HG02938 (cell line): Measurements from ENCODE around the gene ALDH9A1.
"Not testable (repeated sequence)": the region's sequence is repeated elsewhere in the genome, so short reads cannot be mapped to it uniquely, and the experiment has no call there.

Source experiments
- ATAC-seq: cut with Tn5 transposase; IDR thresholded peaks from one replicate; pipeline ENCODE4 v1.9.1; 2021; ENCODE audit warnings: mild to moderate bottlenecking, moderate library complexity; ENCODE audit not compliant: unreplicated experiment

ALDH9A1 gene

DNA sequence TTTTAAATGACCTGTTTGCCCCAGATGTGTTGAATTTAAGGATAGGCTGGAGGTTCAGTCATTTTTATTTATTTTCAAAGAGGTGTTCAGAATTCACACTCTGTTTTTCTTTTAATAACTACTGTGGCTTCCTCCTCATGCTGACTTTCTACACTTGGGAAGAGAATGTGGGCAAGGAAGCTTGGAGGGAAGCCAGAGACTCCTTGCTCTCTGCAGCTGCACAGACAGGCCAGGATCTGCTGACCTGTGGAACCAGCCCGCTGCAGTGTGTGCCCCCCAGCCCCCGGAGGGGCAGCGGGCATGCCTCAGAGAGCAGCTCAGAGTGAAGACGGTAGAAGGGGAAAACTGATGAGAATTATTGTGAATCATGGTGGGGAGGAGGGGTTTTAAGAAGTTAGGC, 50.4 kb downstream of the ALDH9A1 start:
- ATAC-seq = no peak

DNA sequence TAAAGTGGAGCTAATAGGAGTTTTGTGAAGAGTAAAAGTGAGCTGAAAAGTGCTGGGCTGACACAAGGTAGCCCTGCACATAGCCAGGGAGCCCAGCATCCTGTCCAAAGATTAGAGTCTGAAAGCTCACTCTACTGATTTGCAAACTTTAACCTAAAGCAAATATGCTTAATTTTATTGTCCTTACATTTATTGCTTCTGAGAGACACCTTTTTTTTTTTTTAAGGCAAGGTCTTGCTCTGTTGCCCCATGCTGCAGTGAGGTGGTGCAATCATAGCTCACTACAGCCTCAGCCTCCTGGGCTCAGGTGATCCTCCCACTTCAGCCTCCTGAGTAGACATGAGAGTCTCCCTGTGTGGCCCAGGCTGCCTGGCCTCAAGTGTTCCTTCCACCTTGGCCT, 50.8 kb downstream of the ALDH9A1 start:
- no peak for ATAC-seq

DNA sequence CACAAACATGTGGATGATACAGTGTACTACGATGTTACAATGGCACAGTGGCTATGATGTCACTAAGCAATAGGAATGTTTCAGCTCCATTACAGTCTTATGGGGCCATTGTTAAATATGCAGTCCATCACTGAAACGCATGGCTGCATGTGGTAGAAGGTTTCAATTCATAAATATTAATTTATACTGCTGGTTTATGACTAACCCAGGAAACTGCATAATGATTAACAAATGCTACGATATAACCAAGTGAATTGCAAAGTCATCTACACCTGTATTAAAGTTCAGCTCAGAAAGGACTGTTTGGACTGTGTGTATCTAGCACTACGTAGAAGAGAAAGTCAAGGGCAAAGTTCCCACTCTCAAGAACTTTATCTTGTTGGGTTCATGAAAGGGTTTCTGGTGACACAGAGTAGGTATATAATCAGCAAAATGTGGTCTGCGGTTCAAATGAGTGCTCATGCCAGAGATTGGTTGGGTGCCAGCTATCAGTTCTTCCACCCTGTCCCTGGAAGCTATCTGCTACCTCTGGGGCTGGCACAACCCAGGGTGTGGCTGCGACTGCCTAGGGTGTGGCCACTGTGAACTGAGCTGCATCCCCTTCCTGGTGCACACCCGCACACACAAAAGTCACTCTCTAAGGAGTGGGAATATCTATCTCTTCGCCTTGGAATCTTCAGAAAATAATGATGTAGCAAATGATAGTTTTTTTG, 52.6 kb downstream of the ALDH9A1 start:
- ATAC-seq = peak; percentile 63

DNA sequence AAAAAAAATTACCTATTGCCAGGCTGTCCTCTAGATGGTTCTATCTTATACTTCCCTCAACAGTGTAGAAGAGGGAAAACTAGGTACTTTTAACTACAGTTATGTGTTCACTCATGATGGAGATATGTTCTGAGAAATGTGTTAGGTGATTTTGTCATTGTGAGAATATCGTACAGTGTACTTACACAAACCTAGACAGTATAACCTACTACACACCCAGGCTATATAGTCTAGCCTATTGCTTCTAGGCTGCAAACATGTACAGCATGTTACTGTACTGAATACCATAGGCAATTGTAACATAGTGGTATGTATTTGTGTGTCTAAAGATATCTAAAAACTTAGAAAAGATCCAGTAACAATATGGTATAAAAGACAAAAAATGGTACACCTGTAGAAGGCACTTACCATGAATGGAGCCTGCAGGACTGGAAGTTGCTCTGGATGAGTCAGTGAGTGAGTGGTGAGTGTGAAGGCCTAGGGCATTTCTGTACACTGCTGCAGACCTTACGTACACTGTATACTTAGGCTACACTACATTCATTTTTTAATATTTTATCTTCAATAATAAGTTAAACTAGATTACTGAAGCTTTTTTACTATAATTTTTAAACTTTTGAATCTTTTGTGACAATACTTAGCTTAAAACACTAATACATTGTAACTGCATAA, 54.2 kb downstream of the ALDH9A1 start:
- no peak for ATAC-seq

DNA sequence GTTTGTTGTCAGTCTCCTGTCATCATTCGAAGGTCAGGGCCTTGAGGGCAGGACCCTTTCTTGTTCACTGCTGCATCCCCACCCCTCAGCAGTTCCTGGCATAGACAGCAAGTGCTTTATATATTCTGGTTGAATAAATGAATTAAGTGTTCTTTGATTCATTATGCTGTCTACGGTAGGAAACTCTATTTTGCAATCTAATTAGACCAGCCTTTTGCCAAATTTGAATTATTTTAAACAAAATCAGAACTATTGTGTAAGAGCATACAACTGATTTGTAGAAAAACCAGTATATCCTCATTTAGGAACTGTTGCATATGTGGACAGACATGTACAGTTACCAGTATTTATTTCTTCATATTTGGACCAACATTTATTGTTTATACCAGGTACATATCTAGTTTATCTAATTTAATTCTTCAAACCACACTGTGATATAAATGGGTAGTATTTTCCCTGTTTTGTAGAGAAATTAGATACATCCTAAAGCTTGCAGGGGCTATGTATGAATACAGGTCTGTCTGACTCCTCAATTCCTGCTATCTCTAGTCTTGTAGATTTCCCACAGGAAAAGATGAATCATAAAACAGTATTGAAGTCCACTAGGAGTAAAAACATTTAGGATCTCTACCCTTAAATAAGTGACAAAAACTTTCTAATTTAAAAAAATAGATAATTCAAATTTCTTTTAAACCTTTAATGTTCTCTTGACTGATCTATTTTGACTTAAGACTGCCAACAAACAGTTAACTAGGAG, 57.0 kb downstream of the ALDH9A1 start:
- ATAC-seq = no peak

DNA sequence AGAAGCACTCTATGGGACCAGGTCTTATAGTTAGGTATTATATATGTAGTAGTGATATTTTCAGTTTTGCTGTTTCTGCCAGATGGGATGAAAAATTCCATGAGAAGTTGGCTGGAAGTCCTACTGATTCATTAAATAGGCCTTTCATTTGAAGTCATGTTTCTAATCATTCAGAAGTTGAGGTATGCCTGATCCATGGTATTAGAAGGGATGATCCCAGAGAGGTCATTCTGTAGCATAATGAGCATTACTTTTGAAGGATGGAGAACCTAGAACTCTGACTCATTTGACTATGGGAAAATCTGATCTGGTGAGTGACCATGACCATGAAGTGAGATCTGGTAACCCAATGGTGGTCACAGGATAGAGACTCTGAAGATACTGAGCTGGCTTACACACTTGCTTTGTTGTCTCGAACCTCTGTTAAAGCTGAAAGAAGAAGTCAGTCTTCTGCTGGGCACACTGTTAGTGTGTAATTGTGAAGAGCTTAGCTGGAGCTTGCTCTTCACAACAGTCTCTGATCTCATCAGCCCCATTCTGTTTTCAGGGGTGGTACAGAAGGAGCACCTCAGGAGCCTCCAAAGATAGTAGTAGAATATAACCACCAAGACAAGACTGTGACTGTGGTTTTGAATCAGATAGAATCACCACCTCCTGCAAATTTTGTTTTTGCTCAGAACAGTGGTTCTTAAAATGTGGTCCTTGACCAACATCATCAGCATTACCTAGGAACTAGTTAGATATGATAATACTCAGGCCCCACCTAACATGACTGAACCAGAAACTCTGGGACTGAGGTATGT, 58.3 kb downstream of the ALDH9A1 start:
- no peak for ATAC-seq

DNA sequence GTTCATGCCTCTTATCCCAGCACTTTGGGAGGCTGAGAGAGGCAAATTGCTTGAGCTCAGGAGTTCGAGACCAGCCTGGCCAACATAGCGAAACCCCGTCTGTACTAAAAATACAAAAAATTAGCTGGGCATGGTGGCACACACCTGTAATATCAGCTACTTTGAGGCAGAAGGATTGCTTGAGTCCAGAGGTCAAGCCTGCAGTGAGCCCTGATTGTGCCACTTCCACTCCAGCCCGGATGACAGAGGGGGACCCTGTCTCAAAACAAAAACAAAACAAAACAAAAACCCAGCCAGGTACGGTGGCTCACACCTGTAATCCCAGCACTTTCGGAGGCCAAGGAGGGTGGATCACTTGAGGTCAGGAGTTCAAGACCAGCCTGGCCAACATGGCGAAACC, 60.2 kb downstream of the ALDH9A1 start:
- ATAC-seq = not testable (repeated sequence)

DNA sequence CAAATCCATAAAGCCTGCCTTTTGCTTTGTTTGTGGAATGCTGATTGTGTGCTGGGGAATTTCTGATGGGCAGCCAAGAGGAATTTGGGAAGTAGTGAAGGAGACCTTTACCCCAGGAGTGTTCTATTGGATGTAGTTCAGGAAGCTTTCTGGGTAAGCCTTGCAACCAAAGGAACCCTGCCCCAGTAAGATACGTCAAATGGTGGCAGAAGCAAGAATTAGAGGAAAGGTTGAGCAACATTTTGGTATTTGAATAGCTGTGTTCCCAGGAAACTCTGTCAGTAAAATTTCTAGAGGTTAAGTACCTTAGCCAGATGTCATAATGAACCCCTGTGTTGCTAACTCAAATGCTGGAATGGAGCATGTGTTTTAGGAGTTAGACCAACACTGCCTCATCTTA, 60.9 kb downstream of the ALDH9A1 start:
- no peak for ATAC-seq

DNA sequence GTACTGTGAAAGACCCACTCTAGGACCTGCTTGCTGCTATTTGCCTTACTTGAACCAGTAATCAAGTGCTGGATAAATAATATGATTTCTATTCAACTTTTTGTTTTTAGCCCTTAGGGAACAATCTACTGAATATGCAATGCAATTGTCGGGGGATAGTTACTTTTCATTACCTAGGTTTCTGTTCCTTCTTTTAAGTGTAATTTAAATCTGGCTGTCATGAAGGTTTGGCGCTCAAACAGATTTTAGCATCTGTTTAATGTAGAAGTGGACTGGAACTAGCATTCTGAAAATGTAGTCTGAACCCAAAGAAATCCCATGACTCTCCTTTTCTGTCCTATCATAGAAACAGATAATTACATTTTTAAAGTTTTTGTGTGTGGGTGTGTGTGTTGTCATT, 62.5 kb downstream of the ALDH9A1 start:
- ATAC-seq = no peak

DNA sequence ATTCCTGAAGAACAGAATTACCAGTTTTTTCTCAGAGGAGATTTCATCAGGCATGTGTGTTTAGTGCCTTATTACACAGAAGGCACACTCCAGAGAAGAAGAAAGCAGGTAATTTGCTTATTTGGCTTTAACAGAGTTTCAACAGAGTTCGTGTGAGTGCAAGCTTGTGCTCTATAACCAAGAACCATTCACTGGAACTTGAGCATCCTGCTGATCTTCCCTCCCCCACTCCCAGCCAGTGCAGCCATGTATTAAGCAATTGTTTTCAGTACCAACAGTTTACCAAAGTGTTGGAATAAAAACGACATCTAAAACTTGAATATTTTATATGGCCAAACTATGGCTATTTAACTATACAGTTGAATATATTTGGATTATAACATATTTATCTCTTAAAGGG, 63.0 kb downstream of the ALDH9A1 start:
- no peak for ATAC-seq

DNA sequence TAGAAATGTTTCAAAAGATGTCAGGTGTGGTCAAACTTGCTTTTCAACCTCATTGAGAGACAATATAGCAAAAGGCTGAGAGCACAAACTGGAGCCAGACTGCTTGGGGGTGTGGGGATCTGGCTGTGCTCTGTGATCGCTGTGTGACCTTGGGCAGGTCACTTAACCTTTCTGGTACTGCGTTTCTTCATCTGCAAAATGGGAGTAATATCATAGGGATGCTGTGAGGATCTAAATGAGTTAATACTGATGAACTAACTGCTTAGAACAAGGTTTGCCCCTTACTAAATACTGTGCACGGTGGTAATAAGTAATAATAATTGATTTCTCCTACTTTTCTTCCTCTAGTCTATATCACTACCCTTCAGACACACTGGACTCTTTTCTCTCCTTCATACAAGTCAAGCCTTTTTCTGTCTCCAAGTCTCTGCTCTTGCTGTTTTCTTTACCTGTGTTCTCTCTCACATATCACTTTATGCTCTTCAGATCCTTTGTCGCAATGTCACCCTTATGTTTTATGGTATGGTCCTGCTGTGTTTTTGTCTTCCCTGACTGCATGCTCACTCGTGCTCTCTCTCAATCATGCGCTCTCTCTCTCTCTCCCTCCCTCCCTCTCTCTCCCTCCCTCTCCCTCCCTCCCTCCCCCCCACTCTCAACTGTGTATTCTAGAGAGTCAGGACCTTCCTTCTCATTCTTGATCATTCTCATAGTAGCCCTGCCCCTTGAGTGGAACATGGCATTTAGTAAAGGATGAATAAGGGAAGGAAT, 64.0 kb downstream of the ALDH9A1 start:
- no peak for ATAC-seq

DNA sequence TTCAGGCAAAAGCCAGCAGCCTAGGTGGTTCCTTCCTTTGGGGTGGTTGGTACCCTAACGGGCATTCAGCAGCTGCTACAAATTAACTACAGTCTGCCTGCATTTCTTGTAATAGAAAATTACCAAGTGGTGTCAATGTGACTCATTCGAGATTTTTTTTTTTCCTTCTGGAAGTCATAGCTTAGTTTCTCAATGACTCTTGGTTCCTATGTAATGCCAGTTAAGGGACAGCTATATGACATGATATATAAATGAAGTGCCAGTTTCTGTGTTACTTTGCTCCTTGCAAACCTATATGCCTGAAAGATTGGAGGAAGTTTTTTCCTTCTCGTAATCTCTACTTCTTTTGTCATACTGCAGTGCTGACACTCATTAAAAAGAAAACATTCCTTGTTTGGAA, 64.7 kb downstream of the ALDH9A1 start:
- ATAC-seq = no peak

DNA sequence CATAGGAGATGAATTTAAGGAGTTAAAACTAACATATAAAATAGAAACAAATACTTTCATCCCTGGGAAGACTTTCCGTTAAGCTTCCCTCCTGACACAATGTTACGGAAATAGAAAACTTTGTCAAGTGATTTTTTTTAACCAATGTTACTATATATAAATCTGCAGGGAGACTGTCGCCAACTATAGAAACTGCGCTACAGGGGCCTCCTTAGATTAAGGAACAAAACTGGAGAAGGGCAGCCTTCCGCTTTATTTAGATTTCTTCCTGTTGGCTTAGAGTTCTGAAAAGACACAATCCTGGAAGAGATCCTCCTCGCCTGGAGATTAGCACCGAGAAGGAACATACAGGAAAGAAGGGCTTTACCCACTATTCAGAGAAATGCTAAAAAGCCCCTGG, 65.9 kb downstream of the ALDH9A1 start:
- ATAC-seq = no peak

DNA sequence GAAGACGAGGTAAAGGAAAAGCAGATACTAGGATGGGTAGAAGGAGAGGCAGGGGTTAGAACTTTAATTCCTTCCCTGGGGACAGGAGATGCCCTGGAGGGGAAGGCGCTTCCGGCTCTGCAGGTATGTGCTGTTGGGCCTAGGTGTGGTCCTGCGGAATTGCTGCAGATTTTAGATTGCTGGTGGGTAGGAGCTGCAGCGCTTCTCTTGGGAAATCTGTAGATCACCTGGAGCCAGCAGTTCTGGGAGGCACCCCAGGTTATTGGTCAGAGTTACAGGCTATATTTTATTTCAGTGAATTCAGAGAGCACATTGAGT, 66.3 kb downstream of the ALDH9A1 start:
- ATAC-seq = no peak

DNA sequence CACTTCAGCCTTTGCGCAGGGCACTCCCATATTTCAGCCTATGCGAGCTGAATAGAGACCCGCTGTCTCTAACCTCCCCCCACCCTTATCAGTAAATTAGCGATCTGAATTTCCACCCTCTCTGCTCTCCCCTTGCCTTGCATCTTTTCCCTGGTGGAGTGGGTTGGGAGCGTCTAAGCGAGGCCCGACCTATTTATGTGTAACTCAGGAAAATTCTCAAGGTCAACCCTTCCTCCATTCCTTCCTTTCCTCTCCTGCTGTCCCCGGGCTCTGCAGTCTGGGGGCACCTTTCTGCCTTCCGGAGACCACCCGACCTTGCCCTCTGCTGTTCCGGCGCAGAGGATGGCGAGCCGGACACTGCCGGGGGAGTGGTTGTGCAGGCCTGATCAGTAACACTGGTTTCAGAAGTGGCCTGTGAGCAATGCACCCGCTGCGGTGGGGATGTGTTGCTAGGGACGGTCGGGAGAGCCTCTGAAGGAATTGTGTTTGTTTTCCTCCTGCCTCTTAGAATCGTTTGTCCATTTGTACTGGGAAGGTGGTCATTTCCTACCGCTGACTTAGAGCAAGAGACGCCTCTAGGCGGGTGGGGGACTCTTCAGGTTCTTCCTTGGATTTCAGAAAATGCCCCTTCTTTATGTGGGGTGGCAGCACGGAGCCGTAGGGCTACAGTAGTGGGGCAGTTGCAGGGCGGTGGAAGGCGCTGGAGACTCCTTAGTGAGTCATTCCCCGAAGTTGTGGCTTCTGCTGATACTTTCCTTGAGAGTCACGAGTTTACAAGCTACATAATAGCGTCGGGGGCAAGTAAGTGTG, 66.8 kb downstream of the ALDH9A1 start:
- ATAC-seq = peak; percentile 29

DNA sequence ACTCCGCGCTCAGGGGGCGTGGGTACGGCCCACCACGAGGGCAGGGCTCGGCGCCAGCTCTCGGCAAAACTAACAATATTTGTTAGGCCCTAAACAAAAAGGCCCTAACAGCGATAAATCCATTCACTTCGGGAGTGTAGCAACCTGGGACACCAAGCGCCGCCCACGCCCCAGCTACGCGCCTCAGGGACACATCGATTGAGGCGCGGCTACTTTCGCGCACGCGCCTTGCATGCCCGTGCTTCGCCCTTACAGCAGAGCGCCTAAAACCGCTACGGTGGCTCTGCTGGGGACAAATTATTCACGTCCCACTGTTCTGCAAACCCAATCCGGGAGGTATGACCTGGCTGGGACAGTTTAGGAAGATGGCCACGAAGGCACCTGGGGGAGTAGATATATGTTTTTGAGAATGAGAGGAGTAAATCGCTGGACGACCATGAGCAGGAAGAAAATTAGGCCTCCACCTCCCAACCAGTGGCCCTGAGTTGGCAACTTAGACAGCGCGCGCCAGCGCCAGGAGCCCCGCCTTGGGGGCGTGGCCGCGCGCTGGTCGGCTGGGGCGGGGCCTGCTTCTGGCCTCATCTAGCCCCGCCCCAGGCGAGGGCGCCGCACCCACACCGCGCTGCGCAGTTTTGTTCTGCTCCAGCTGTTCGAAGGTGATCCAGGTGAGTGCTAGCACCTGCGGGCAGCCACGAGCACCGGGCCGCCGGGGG, 67.6 kb downstream of the ALDH9A1 start, which contains the start of gene MGST3:
TSS of gene MGST3 (plus strand) at position 606 of the 713 bp plus-strand sequence. CDS start 18,614 bp downstream, outside the sequence.
- ATAC-seq = peak; percentile 79

DNA sequence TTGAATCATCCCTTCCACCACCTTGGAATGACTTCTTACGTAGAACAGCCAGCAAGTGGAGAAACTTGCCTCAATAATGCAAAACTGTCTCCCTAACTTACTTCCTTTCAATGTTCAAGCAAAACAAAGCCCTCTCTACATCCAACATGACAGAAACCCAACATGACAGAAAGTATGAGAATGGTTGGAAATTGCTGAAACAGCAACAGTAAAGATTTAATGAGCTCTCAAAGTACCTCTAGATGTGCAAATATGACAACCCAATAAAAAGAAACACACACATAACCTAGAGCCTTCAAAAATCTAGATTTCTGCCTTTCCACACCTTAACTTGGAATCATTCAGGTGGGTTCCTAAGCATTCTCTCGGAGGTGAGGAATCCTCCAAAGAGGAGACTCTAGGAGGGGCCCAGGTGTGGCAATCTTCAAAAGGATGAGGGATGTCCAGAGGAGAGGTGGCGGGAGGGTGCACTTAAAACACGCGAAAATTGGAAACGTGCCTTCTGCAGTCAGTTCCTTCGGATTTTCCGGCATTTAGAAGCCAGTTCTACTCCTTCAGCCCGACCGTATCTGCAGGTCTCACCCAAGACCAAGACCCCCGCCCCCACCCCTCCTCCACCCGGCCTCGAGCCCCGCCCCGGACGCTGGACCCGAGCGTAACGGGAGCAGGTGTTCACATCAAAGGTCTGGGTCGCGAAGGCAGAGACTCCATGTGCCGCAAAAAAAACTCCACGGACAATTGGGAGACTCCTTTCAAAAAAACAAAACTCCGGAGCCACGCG, 68.3 kb downstream of the ALDH9A1 start:
- ATAC-seq = no peak

DNA sequence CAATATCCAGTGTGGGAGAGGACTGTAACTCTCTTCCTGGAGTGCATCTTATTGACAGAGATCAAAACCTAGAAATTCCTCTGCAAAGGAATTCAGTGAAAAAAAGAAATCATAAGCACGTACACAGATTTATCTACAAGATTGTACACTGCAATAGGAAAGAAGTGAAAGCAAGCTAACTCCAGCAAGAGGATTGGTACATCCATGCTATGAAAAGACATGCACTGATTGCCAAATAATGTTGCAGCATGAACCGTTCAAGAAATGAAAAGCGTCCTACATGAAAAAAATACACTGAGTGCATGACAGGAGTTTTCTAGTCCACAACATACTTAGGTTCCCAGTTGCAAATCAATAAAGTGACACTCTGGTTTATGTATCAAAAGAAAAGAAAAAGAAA, 69.2 kb downstream of the ALDH9A1 start:
- ATAC-seq = no peak
